ENCODE data around the gene PIN1. TPM values are rescaled to one million over a fixed set of nuclear protein-coding genes. Genes with fewer than 3 reads are reported as not detected.

Gene PIN1
- total and polyA plus RNA-seq, 10 of the 15 experiments (the other 5 are each of a cell fraction or from before 2014, with no cell fraction given) = 2.4 to 209 (median 71.5) TPM

- 0 out of 2 replicates have a peak, but pooled peaks have one; percentile 38 for TF ChIP-seq ZNF687 (IDR thresholded peaks at IDR 0.05)
- no peak for TF ChIP-seq SMC3 (IDR thresholded peaks at IDR 0.05; ENCODE audit: borderline replicate concordance, low read length)
- TF ChIP-seq SIN3A (IDR thresholded peaks at IDR 0.05; ENCODE audit: low read depth, low read length) = no peak
- TF ChIP-seq PAX5 (IDR thresholded peaks at IDR 0.05; ENCODE audit: borderline replicate concordance, low read depth, low read length) = no peak
- TF ChIP-seq ZNF207 (IDR thresholded peaks at IDR 0.05; ENCODE audit: borderline replicate concordance) = peak; percentile 79; the same call in 1 of the 2 replicates
- TF ChIP-seq GATAD2B (conservative IDR thresholded peaks at IDR 0.05; ENCODE audit: low read depth) = peak; percentile 92
- 0 out of 2 replicates have a peak, but pooled peaks have one; percentile 20 for TF ChIP-seq SREBF1 (IDR thresholded peaks at IDR 0.05; ENCODE audit: low read length)
- TF ChIP-seq DPF2 (IDR thresholded peaks at IDR 0.05) = no peak
- TF ChIP-seq EED (IDR thresholded peaks at IDR 0.05; ENCODE audit: low read depth) = peak; percentile 27; the same call in 1 of the 2 replicates
- peak; percentile 65; the same call in 1 of the 2 replicates for TF ChIP-seq MLLT1 (IDR thresholded peaks at IDR 0.05)
- peak; percentile 61; the same call in 1 of the 2 replicates for TF ChIP-seq ELK1 (IDR thresholded peaks at IDR 0.05; ENCODE audit: low read depth, low read length)
- TF ChIP-seq SRF (IDR thresholded peaks at IDR 0.05; ENCODE audit: low read depth in 2 of 2, low read length in 2 of 2) = peak in 1 of 2 experiments; percentile 25; a peak in 1 of 4 replicates
- no peak for TF ChIP-seq PAX8 (IDR thresholded peaks at IDR 0.05)
- TF ChIP-seq MEF2A (IDR thresholded peaks at IDR 0.05; ENCODE audit: insufficient read depth, low read depth, low read length) = no peak
- TF ChIP-seq CBFB (IDR thresholded peaks at IDR 0.05; ENCODE audit: low read depth) = peak; percentile 78; the same call in 1 of the 2 replicates
- TF ChIP-seq YY1 (IDR thresholded peaks at IDR 0.05; ENCODE audit: low read depth, low read length) = peak; percentile 96
- peak; percentile 84; the same call in 1 of the 2 replicates for TF ChIP-seq PML (IDR thresholded peaks at IDR 0.05; ENCODE audit: low read length)
- TF ChIP-seq BCL3 (IDR thresholded peaks at IDR 0.05; ENCODE audit: borderline replicate concordance, insufficient read depth, low read depth, low read length, poor library complexity, severe bottlenecking) = no peak
- TF ChIP-seq POLR2A (IDR thresholded peaks at IDR 0.05; ENCODE audit: low read depth, low read length) = peak; percentile 96
- TF ChIP-seq TBL1XR1 (IDR thresholded peaks at IDR 0.05; ENCODE audit: low read depth, low read length) = no peak
Measured at GRCh38 chr19:9818734-9819595, 16.2 kb upstream of the PIN1 start, which contains the start of gene FBXL12 (continued).
